Activated naive CD4-positive, alpha-beta T cell treated with anti-CD3 and anti-CD28 coated beads, Interleukin-2, amount 50 U/mL, for 24 hours (primary cell): Measurements from ENCODE around the gene GSG1L2.

Source experiments
- H3K27ac Mint-ChIP-seq: one replicate; pipeline ENCODE4 v1.8.0; 2021; ENCODE audit warnings: mild to moderate bottlenecking, mixed read lengths
- H3K27me3 Mint-ChIP-seq: one replicate; pipeline ENCODE4 v1.8.0; 2021; ENCODE audit warnings: mixed read lengths
- H3K36me3 Mint-ChIP-seq: one replicate; pipeline ENCODE4 v1.8.0; 2021; ENCODE audit warnings: mixed read lengths
- H3K4me1 Mint-ChIP-seq: one replicate; pipeline ENCODE4 v1.8.0; 2021; ENCODE audit warnings: mixed read lengths
- H3K4me3 Mint-ChIP-seq: one replicate; pipeline ENCODE4 v1.8.0; 2021; ENCODE audit warnings: mild to moderate bottlenecking, mixed read lengths
- H3K9me3 Mint-ChIP-seq: one replicate; pipeline ENCODE4 v1.8.0; 2021; ENCODE audit warnings: mixed read lengths

Gene GSG1L2

DNA sequence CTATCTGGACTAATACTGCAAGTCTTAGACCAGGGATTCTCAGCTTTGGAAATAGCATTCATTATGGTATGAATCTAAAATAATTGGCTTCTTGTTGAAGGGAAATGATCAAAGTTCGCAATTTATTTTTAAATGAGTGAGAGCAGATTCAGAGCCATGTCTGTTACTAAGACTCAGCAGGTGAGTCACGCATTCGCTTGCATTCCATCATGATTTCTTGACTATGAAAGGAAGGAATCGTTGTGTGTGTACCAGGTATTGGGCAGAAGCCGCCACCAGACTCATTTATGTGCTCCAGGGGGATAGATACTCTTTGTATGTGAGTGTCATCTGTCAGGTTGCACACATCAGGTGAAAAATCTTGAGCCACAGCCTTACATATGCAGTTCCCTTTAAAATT, 10.8 kb downstream of the GSG1L2 start:
- Mint-ChIP-seq H3K27ac (no peak overlapping the region), H3K4me3 (no peak overlapping the region), H3K9me3 (no peaks in the 10 kb centered on the region), H3K4me1 (no peaks in the 10 kb centered on the region), H3K27me3 (peaks cover 2% of the 10 kb centered on the region), H3K36me3 (no peaks in the 10 kb centered on the region)

DNA sequence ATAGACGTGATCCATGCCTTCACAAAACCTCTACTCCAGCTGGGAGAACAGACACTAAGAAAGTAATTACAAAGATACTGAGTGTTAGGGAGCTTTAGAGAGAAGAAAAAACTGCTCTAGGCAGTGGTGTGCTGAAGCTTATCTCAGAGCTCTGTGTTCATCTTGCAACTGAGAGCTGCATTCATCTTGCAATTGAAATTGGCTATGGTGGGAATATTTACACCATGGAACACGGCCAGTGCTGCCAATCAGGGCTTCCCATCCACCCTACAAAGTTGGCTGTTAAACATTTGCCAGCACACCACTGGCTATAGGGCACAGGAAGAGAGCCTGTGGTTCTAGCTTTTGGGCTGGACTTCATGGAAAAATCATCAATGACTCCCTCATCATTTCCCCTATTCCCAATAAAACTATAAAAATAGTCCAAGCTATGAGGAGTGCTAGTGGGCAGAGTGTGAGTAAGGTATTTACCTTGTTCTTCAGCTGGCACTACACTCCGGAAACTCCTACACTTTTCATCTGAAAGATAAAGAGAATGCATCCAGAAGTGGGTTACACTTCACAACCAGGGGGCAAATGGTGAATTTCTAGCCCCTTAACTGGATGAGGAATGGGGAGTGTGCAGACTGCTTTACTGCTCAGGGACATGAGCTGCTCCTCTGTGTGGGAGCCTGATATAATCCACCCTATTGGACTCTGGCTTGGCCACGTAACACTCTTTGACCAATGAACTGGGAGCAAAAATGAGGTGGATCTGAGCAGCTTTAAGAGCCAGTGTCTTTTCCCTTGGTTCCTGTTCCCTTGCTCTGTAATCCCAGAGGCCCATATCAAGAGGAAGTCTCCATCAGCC, 11.6 kb downstream of the GSG1L2 start:
- Mint-ChIP-seq H3K36me3 (no peaks in the 10 kb centered on the region), H3K4me1 (no peaks in the 10 kb centered on the region), H3K4me3 (no peak overlapping the region), H3K9me3 (no peaks in the 10 kb centered on the region), H3K27ac (no peak overlapping the region), H3K27me3 (peaks cover 4% of the 10 kb centered on the region)

DNA sequence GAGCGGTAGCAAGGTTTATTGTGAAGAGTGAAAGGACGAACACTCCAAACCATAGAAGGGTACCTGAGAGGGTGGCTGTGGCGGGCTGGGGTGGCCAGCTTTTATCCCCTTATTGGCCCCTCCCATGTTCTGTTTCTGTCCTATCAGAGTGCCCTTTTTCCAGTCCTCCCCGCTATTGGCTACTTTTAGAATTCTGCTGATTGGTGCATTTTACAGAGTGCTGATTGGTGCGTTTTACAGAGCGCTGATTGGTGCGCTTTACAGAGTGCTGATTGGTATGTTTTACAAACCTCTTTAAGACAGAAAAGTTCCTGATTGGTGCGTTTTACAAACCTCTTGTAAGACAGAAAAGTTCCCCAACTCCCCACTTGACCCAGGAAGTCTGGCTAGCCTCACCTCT, 12.5 kb downstream of the GSG1L2 start:
- Mint-ChIP-seq H3K9me3 (peaks cover 9% of the 10 kb centered on the region), H3K27ac (no peak overlapping the region), H3K36me3 (no peaks in the 10 kb centered on the region), H3K4me1 (no peaks in the 10 kb centered on the region), H3K4me3 (no peak overlapping the region), H3K27me3 (peaks cover 5% of the 10 kb centered on the region)

DNA sequence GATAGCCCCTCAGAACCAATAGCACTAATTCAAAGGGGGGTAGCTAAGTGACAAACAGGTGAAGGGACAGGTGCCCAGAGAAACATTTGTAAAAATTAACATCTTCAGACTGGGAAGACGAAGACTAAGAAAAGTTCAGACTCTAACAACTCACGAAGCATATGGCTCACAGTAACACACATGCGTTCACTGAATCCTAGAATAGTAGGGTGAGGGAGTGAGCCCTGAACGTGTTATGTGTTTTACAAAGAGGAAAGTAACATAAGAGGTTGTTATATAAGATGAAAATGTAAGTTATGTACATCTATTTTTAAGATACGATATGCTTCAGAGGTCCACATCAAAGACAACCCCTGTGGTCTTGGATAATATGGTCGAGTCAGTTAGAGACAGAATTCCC, 15.2 kb downstream of the GSG1L2 start:
- H3K4me3 Mint-ChIP-seq: no peak overlapping the region
- H3K27ac Mint-ChIP-seq: no peak overlapping the region
- H3K27me3 Mint-ChIP-seq: peaks cover 10% of the 10 kb centered on the region
- no peaks in the 10 kb centered on the region for H3K4me1 Mint-ChIP-seq
- H3K36me3 Mint-ChIP-seq: no peaks in the 10 kb centered on the region
- peaks cover 9% of the 10 kb centered on the region for H3K9me3 Mint-ChIP-seq

DNA sequence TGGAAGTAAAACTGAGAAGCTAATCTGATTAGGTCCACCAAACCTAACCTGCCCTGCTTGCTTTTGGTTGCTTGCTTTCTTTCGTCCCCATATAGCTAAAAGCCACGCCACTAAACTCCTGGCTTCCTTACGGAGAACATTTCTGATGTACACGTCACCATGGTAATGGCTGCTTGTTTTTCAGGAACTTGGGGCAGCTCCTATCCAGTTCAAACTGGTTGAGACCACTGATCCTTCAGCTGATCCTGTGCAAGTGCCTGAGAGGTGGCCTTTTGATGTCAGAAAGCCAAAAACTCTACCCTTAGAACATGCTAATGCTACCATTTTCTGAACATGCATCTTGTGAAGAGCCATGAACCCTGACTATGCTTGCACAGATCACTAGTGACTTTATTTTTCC, 16.1 kb downstream of the GSG1L2 start:
- peaks cover 9% of the 10 kb centered on the region for H3K9me3 Mint-ChIP-seq
- H3K27ac Mint-ChIP-seq: no peak overlapping the region
- no peak overlapping the region for H3K4me3 Mint-ChIP-seq
- H3K27me3 Mint-ChIP-seq: peaks cover 10% of the 10 kb centered on the region
- no peaks in the 10 kb centered on the region for H3K36me3 Mint-ChIP-seq
- no peaks in the 10 kb centered on the region for H3K4me1 Mint-ChIP-seq

DNA sequence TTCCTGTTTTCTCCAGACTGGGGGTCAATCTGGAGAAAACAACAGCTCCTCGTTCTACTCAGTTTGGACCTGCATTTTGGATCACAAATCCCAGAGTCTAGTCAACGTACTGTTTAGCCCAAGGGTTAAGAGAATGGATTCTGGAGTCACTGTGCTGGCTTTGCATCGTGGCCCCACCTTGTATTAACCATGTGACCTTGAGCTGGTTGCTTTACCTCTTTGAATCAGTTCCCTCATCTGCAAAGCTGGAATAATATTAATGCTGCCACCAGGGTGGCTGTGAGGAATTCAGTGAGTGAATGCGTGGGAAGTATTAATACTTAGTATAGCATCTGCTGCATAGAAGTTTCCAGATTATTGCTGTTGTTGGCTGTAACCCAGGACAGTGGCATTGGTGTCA, 19.2 kb downstream of the GSG1L2 start:
- Mint-ChIP-seq H3K27me3 (peaks cover 17% of the 10 kb centered on the region), H3K36me3 (no peaks in the 10 kb centered on the region), H3K27ac (no peak overlapping the region), H3K9me3 (peaks cover 9% of the 10 kb centered on the region), H3K4me3 (no peak overlapping the region), H3K4me1 (no peaks in the 10 kb centered on the region)

DNA sequence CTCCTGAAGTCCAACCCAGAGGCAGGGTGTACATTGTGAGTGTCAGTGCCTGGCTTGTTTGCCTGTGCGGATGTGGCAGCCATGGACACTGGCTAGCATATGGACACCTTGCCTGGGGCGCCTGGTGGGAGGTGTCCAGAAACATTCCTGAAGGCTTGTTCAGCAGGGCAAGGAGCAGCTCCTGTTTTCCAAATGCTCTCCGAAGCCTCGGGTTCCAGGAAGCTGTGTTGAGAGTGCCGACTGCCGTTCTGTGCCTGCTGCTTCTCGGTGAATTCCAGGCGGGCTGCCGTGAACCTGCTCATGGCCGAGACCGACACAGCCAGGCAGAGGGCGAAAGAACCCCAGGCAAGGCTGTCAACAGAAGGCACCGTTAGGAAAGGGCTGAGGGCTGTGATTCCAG, 19.6 kb downstream of the GSG1L2 start:
- Mint-ChIP-seq H3K9me3 (peaks cover 9% of the 10 kb centered on the region), H3K4me1 (no peaks in the 10 kb centered on the region), H3K27me3 (peaks cover 17% of the 10 kb centered on the region), H3K27ac (no peak overlapping the region), H3K4me3 (no peak overlapping the region), H3K36me3 (no peaks in the 10 kb centered on the region)

DNA sequence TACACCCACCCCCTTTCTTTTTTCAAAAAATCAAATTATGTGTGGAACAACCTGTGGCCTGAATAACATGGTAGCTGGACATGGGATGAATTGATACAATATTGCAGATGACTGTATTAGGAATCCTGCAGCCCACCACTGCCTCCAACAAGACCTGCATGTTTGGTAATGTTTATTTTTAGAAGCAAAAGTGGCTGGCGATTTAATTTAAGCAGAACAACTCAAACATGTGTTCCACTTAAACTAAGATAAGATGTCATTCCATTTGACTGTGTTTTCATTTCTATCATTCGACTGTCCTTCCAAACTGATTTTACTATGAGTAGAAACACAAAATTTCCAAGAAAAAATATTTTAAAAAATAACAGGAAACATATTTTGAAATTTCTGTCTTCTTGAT, 20.4 kb downstream of the GSG1L2 start:
- H3K36me3 Mint-ChIP-seq: no peaks in the 10 kb centered on the region
- H3K9me3 Mint-ChIP-seq: peaks cover 9% of the 10 kb centered on the region

DNA sequence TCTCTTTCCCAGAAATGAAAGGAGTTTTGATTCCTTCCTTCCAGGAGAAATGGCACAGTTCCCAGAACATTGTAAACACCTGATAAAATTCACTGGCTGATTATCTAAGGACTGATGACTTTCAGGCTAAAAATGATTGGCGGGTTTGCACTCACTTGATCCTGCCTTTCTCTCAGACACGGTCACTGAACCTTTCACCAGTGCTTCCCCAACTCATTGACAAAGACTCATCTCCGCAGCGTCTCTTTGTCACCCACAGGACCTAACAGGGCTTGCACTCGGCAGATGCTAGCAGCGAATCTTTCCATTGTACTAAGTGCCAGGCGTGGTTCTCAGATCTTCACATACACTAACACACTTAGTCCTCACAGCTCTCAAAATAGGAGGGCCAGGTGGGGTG, 23.2 kb downstream of the GSG1L2 start:
- H3K4me1 Mint-ChIP-seq: no peaks in the 10 kb centered on the region

More for the DNA sequence above, 20.4 kb downstream of the GSG1L2 start:
- no peak overlapping the region for H3K27ac Mint-ChIP-seq
- no peaks in the 10 kb centered on the region for H3K4me1 Mint-ChIP-seq
- H3K27me3 Mint-ChIP-seq: peaks cover 19% of the 10 kb centered on the region
- no peak overlapping the region for H3K4me3 Mint-ChIP-seq

DNA sequence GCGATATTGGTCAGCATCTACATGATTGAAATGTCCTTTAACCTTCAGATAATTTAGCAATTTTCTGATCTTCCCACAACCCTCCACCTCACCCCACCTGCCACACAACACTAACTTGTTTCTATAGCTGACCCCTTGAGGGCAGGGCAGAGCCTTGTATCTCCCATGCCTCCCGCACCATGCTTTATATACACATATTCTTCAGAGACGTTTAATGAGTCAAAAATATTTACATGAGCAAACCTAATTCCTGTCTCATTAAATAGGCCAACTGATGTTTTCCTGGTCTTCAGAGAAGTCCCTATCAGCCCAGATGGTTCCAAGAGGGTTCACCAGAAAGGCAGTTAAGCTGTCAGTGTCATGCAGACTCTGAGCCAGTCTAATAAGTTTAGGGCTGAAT, 23.9 kb downstream of the GSG1L2 start:
- Mint-ChIP-seq H3K4me1 (no peaks in the 10 kb centered on the region), H3K36me3 (no peaks in the 10 kb centered on the region), H3K9me3 (no peaks in the 10 kb centered on the region), H3K27ac (no peak overlapping the region), H3K4me3 (no peak overlapping the region), H3K27me3 (peaks cover 15% of the 10 kb centered on the region)

More for the DNA sequence above, 23.2 kb downstream of the GSG1L2 start:
- H3K27ac Mint-ChIP-seq: no peak overlapping the region
- no peaks in the 10 kb centered on the region for H3K9me3 Mint-ChIP-seq
- peaks cover 15% of the 10 kb centered on the region for H3K27me3 Mint-ChIP-seq
- H3K36me3 Mint-ChIP-seq: no peaks in the 10 kb centered on the region
- H3K4me3 Mint-ChIP-seq: no peak overlapping the region

DNA sequence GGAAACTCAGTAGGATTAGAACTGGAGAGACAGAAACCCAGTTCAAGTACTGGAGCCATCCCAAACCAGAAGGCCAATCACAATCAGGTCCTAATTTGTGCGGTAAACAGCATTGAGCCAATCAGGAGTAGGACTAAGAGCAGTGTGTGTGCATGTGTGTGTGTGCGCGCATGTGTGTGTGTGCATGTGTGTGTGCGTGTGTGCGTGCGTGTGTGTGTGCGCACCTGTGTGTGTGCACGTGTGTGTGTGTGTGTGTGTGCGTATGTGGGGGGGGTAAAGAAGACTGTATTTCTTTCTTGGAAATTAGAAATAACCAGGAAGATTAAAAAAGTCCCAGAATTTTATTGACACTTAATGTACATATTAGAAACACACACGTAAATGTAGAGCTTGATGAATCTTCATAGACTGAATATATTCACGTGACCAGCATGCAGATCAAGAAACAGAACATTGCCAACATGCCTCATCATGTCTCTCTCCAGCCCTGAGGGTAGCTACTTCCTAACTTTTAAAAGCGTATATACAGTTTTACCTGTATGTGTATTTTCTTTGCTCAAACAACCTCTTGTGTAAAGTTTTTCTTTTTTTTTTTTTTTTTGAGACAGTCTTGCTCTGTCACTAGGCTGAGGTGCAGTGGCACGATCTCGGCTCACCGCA, 29.6 kb downstream of the GSG1L2 start:
- Mint-ChIP-seq H3K27ac (no peak overlapping the region), H3K27me3 (peaks cover 6% of the 10 kb centered on the region), H3K4me1 (no peaks in the 10 kb centered on the region), H3K4me3 (no peak overlapping the region), H3K36me3 (no peaks in the 10 kb centered on the region), H3K9me3 (no peaks in the 10 kb centered on the region)

DNA sequence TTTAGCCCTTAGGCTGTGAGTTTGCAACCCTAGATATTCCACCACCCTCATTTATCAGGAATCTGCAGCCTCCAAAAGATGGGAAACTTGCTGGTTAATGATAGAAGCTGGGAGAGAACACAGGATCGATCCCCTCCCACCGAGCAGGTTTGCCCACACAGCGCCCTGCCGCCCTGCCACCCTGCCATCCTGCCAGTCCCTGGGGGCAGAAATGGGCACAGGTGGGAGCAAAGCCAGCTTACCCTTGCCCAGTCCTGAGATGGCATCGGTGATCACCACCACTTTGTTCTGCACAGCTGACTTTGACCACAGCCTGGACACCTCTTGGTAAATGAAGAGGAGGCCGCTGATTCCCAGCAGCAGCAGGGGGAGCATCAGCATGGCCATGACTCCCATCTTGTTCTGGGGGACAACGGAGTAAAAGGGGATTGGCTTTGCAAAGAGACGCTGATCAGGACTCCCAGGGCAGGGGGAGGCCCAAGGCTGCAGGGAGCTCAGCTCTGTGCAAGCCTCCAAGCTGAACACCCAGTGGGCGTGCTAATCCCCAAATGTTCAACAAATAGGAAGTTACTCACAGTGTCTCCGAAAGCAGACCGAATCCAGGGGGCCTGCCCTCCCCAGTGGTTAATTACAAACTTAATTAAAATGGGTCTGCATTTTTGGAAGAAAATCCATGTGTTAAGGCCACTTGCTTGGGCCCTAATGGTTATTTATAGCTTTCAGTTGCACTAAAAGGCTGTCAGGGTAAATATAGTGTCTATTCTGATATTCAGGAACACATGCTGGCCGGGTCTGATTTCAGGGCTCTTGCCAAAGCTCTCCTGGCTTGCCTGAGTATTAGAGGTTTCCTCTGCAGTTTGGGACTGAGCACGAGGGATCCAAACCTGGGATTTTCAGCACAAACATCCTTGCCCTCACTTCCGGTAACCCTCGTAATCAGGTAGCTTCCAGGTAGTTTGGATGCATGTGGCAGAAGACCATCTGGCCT, 30.7 kb downstream of the GSG1L2 start, which contains the start of gene DHRS7C:
Gene DHRS7C, minus strand, starts transcription at position 704 of the 988 bp plus-strand sequence. Its CDS starts 308 bp downstream, at position 396.
- Mint-ChIP-seq H3K4me1 (no peaks in the 10 kb centered on the region), H3K27ac (no peak within 1 kb of the TSS), H3K36me3 (no peaks in the 10 kb centered on the region), H3K9me3 (no peaks in the 10 kb centered on the region), H3K4me3 (no peak within 1 kb of the TSS), H3K27me3 (peaks cover 2% of the 10 kb centered on the region)

DNA sequence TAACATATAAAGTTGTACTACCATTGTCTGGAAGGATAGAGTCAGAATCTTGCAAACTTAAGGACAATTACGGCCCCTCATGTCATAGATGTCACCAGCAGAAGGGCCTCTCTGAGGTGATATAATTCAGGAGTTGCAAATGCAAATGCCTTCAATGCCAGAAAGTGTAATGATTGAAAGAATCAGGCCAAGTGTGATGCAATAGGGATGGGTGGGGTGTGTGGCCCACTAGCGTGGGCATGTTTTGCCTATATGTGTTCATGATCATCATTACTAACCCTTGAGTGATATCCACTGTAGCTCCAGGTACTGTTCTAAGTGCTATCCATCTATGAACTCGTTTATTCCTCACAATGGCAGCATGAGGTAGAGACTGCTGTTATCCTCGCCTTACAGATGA, 31.6 kb downstream of the GSG1L2 start:
- Mint-ChIP-seq H3K27ac (no peak overlapping the region), H3K4me1 (no peaks in the 10 kb centered on the region), H3K9me3 (no peaks in the 10 kb centered on the region), H3K4me3 (no peak overlapping the region), H3K36me3 (no peaks in the 10 kb centered on the region), H3K27me3 (no peaks in the 10 kb centered on the region)

DNA sequence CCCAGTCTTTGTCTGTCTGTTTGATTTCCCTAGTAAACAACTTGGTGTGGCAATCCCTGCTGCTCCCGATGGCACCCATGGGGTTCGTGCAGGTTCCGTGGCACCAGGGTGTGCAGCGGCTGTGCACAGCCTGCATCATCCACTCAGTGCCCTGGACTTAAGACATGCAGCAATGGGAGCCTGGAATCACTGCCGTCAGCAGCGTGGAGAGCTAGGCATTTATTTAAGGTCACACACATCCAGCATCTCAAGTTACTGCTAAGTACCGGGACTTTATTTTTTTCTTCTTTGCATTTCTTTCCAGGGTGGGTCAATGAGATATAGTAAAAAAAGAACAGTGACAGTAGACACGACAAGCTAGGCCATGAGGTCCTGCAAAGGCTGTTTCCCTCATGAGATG, 33.3 kb downstream of the GSG1L2 start:
- Mint-ChIP-seq H3K27ac (no peak overlapping the region), H3K9me3 (no peaks in the 10 kb centered on the region), H3K27me3 (no peaks in the 10 kb centered on the region), H3K4me3 (no peak overlapping the region), H3K4me1 (no peaks in the 10 kb centered on the region), H3K36me3 (no peaks in the 10 kb centered on the region)

DNA sequence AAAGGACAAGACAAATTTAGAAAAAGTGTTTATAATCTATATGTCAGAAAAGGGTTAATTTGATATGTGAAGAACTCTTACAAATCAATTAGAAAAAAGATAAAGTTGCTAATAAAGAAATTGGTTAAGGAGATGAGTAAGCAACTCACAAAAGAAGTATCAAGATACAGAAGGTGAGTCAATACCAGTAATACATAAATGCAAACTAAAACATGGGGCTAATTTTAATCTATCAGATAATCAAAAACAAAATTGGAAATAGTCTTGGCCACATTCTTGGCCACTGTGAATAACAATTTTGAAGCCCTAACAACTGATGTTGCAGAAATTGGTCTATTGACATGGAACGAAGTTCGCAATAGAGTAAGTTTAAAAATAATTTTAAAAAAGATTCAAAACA, 37.3 kb downstream of the GSG1L2 start:
- Mint-ChIP-seq H3K27ac (no peak overlapping the region), H3K36me3 (no peaks in the 10 kb centered on the region), H3K4me3 (no peak overlapping the region)

More for the DNA sequence above, 37.3 kb downstream of the GSG1L2 start:
- Mint-ChIP-seq H3K27me3 (peaks cover 11% of the 10 kb centered on the region), H3K9me3 (no peaks in the 10 kb centered on the region), H3K4me1 (no peaks in the 10 kb centered on the region)
